Activated CD4-positive, alpha-beta T cell treated with anti-CD3 and anti-CD28 coated beads for 36 hours (primary cell): ENCODE measurements around the gene RADIL. TPM values are rescaled to one million over a fixed set of nuclear protein-coding genes. Genes with fewer than 3 reads are reported as not detected.

Experiments used
- ATAC-seq: fragments of 200-7000 bp; cut with Tn5 transposase; one replicate; pipeline ENCODE4 v1.10.0; 2021; ENCODE audit warnings: mild to moderate bottlenecking, moderate library complexity
- CTCF ChIA-PET: fragments of 350-600 bp; sonication (Branson Sonifier 250); formaldehyde crosslinking; loops from one replicate; lab custom pipeline; 2021; ENCODE audit warnings: antibody characterized with exemption; lab: Charles Lee
- POLR2A ChIA-PET: fragments of 350-600 bp; sonication (Branson Sonifier 250); formaldehyde crosslinking; loops from one replicate; lab custom pipeline; 2021; ENCODE audit warnings: antibody characterized with exemption, inconsistent platforms; lab: Charles Lee
- DNase-seq: peaks from one replicate; pipeline ENCODE4 v3.0.0-alpha.2; 2020
- H3K27ac Mint-ChIP-seq: one replicate; pipeline ENCODE4 v1.8.0; 2021; ENCODE audit warnings: mixed read lengths
- H3K27me3 Mint-ChIP-seq: one replicate; pipeline ENCODE4 v1.8.0; 2021; ENCODE audit warnings: mixed read lengths
- H3K36me3 Mint-ChIP-seq: one replicate; pipeline ENCODE4 v1.8.0; 2021; ENCODE audit warnings: low read depth, mixed read lengths
- H3K4me1 Mint-ChIP-seq: one replicate; pipeline ENCODE4 v1.8.0; 2021; ENCODE audit warnings: mixed read lengths
- H3K4me3 Mint-ChIP-seq: one replicate; pipeline ENCODE4 v1.8.0; 2021; ENCODE audit warnings: mild to moderate bottlenecking, moderate library complexity, mixed read lengths
- H3K9me3 Mint-ChIP-seq: one replicate; pipeline ENCODE4 v1.8.0; 2021; ENCODE audit warnings: low read depth, mixed read lengths
- intact Hi-C, 2 experiments: fragments of 100-400 bp; cut with DNase I in 1 of 2; cut with micrococcal nuclease in 1 of 2; formaldehyde crosslinking; loops; one replicate each; pipeline versions ENCODE4 v1.14.2 to v1.15.1; 2022 to 2024; cut with DNase I, micrococcal nuclease
- total RNA-seq, 2 experiments: library from RNA; stranded (reverse); gene quantifications; one replicate each; pipeline ENCODE4 v1.2.3, GENCODE V29; 2021

RADIL gene
- total RNA-seq, 2 experiments from 2014 or later = 0.42 to 0.69 TPM

- CTCF ChIA-PET = interaction anchor here (0.6 to 2.7 kb wide), 8 partner anchors 18 to 1048 kb away, joined by 3 to 19 read pairs (median 4); no protein-coding TSS in a partner anchor
- peak; percentile 16 for ATAC-seq
- POLR2A ChIA-PET = interaction anchor here (0.6 to 1.5 kb wide), 6 partner anchors 10 to 148 kb away, joined by 3 to 10 read pairs (median 3); no protein-coding TSS in a partner anchor
- H3K36me3 Mint-ChIP-seq = peaks cover 14% of the 10 kb centered on the region
- peaks cover 43% of the 10 kb centered on the region for H3K4me1 Mint-ChIP-seq
- H3K9me3 Mint-ChIP-seq = no peaks in the 10 kb centered on the region
- peak overlapping the region; percentile 99 for H3K4me3 Mint-ChIP-seq
- intact Hi-C loops = loop anchor here (1.0 to 2.0 kb wide), 8 partner anchors 18 to 416 kb away; partner anchors contain the start of genes FOXK1 (in 1 of the 2), RADIL (in 1 of the 2) and WIPI2 (in 1 of the 2)
- H3K27ac Mint-ChIP-seq = peak overlapping the region; percentile 94
- DNase-seq = peak; percentile 52
- no peaks in the 10 kb centered on the region for H3K27me3 Mint-ChIP-seq
These were observed 108.8 kb downstream of the RADIL start for GRCh38 chr7:4774658-4775249.

- H3K4me3 Mint-ChIP-seq = peak overlapping the region; percentile 99
- POLR2A ChIA-PET = no interaction called here
- no peaks in the 10 kb centered on the region for H3K27me3 Mint-ChIP-seq
- no peak for DNase-seq
- peaks cover 13% of the 10 kb centered on the region for H3K36me3 Mint-ChIP-seq
- intact Hi-C loops = loop anchor here in 1 of 2 experiments (2.0 kb wide), 1 partner anchor 49 kb away; no protein-coding TSS in a partner anchor
- H3K9me3 Mint-ChIP-seq = no peaks in the 10 kb centered on the region
- peaks cover 42% of the 10 kb centered on the region for H3K4me1 Mint-ChIP-seq
- ATAC-seq = no peak
- CTCF ChIA-PET = interaction anchor here (0.6 kb wide), 1 partner anchor 1049 kb away, joined by 3 read pairs; no protein-coding TSS in a partner anchor
- peak overlapping the region; percentile 94 for H3K27ac Mint-ChIP-seq
These were observed 109.5 kb downstream of the RADIL start for GRCh38 chr7:4774007-4774406.

GRCh38 chr7:4772306-4772705, 111.2 kb downstream of the RADIL start:
- Mint-ChIP-seq H3K27ac (no peak overlapping the region), H3K4me1 (peaks cover 30% of the 10 kb centered on the region), H3K27me3 (no peaks in the 10 kb centered on the region), H3K4me3 (no peak overlapping the region), H3K36me3 (peaks cover 8% of the 10 kb centered on the region), H3K9me3 (no peaks in the 10 kb centered on the region)
- ATAC-seq (no peak), DNase-seq (no peak)
- ChIA-PET POLR2A (no interaction called here), CTCF (no interaction called here)
- intact Hi-C loops = no loop called here

GRCh38 chr7:4771737-4772136, 111.8 kb downstream of the RADIL start:
- no peaks in the 10 kb centered on the region for H3K9me3 Mint-ChIP-seq
- no peak for ATAC-seq
- no peak overlapping the region for H3K4me3 Mint-ChIP-seq
- CTCF ChIA-PET = no interaction called here
- peaks cover 26% of the 10 kb centered on the region for H3K4me1 Mint-ChIP-seq
- DNase-seq = no peak
- peaks cover 8% of the 10 kb centered on the region for H3K36me3 Mint-ChIP-seq
- POLR2A ChIA-PET = no interaction called here
- H3K27me3 Mint-ChIP-seq = no peaks in the 10 kb centered on the region
- no peak overlapping the region for H3K27ac Mint-ChIP-seq
- intact Hi-C loops = no loop called here

- no peaks in the 10 kb centered on the region for H3K27me3 Mint-ChIP-seq
- ChIA-PET POLR2A (no interaction called here), CTCF (interaction anchor here (0.7 kb wide), 1 partner anchor 33 kb away, joined by 3 read pairs; no protein-coding TSS in a partner anchor)
- peaks cover 19% of the 10 kb centered on the region for H3K4me1 Mint-ChIP-seq
- DNase-seq = no peak
- ATAC-seq = no peak
- intact Hi-C loops = no loop called here
- H3K27ac Mint-ChIP-seq = no peak overlapping the region
- H3K36me3 Mint-ChIP-seq = peaks cover 5% of the 10 kb centered on the region
- no peaks in the 10 kb centered on the region for H3K9me3 Mint-ChIP-seq
- no peak overlapping the region for H3K4me3 Mint-ChIP-seq
These were observed 112.6 kb downstream of the RADIL start for GRCh38 chr7:4770886-4771285.

GRCh38 chr7:4769761-4770160, 113.8 kb downstream of the RADIL start:
- intact Hi-C loops = no loop called here
- ChIA-PET POLR2A (no interaction called here), CTCF (no interaction called here)
- Mint-ChIP-seq H3K4me3 (no peak overlapping the region), H3K27ac (peak overlapping the region; percentile 15), H3K4me1 (peaks cover 17% of the 10 kb centered on the region), H3K27me3 (no peaks in the 10 kb centered on the region), H3K9me3 (no peaks in the 10 kb centered on the region), H3K36me3 (peaks cover 5% of the 10 kb centered on the region)
- no peak for DNase-seq
- ATAC-seq = no peak

DNA sequence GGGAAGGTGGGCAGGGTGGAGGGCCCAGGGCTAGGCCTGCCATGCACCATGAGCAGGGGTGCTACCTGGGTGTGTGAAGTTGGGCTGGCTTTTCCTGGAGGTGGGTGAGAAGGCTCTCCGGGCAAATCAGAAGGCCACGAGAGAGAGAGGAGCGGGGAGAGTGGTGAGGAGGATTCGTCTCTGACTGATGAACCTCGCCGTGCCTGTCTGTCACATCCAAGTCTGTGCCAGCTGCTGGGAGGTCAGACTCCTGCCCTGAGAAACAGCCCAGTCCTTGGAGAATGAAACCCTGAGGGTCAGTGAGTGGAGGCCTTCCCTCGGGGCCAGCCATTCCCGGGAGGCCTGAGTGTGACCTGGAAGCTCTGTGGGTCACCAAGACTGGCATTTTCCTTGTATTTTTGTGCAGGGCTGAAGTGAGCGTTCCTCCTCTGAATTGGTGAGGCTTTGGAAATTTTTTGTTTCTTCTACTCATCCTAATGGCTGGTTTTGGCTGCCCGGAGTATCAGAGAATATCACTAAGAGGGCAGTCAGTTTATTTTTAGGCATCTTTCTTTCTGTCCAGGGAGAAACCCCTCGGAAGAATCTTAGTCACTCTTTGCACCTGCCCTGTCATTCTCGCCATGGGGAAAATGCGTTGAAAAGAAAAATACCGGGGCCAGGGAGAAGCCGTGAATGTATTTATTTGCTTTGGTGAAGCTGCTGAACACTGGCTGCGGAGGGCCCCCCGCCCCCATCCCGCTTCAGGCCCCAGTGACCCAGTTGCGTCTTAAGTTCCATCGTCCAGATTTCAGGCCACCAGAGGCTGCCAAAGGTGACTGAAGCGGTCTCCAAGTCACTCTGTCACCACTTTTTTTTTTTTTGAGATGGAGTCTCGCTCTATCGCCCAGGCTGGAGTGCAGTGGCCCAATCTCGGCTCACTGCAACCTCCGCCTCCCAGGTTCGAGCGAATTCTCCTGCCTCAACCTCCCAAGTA, 114.6 kb downstream of the RADIL start:
- DNase-seq = no peak
- CTCF ChIA-PET = no interaction called here
- no peaks in the 10 kb centered on the region for H3K9me3 Mint-ChIP-seq

GRCh38 chr7:4766666-4767519, 116.6 kb downstream of the RADIL start:
- H3K4me3 Mint-ChIP-seq = no peak overlapping the region
- no peak for DNase-seq
- no peak for ATAC-seq
- POLR2A ChIA-PET = no interaction called here
- CTCF ChIA-PET = interaction anchor here (1.1 kb wide), 1 partner anchor 12 kb away, joined by 4 read pairs; no protein-coding TSS in a partner anchor
- H3K9me3 Mint-ChIP-seq = no peaks in the 10 kb centered on the region
- H3K36me3 Mint-ChIP-seq = peaks cover 9% of the 10 kb centered on the region
- H3K27ac Mint-ChIP-seq = no peak overlapping the region
- peaks cover 2% of the 10 kb centered on the region for H3K4me1 Mint-ChIP-seq
- intact Hi-C loops = no loop called here
- no peaks in the 10 kb centered on the region for H3K27me3 Mint-ChIP-seq

More for the DNA sequence above, 114.6 kb downstream of the RADIL start:
- intact Hi-C loops = no loop called here
- ATAC-seq = no peak
- H3K27ac Mint-ChIP-seq = no peak overlapping the region
- no peaks in the 10 kb centered on the region for H3K27me3 Mint-ChIP-seq
- POLR2A ChIA-PET = no interaction called here
- peaks cover 5% of the 10 kb centered on the region for H3K36me3 Mint-ChIP-seq
- H3K4me1 Mint-ChIP-seq = peaks cover 8% of the 10 kb centered on the region
- no peak overlapping the region for H3K4me3 Mint-ChIP-seq

DNA sequence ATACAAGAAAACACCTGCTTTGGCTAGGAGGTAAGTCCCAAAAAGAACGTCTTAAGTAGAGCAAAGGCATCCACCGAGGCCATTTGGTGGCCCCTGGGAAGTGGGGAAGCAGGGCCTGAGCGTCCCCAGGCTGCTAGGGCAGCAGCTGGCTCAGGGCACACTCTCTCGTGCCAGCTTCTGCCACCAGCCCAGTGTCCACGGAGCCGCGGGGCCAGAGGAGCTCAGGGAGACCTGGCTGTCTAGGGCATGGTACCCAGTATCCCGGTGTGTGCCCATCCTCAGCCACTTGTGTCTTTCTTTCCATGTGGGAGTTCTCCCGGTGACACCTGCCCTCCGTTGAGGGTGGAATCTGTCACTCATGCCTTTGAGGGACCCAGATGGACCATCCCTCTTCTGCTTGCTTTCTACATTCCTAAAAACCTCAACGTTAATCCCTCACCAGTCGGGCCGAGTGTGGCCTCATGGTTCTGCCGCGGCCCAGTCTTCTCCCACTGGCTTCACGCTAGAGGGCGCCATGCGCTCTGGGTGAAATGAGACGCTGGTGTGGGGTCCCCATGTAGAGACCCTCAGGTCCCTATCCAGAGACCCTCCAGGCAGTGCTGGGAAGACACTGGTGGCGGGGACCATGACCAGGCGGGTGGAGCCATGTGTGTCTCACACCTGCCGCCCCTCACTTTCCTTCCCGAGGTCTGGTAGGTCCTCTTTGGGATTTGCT, 117.6 kb downstream of the RADIL start:
- ATAC-seq (no peak), DNase-seq (no peak)
- H3K27me3 Mint-ChIP-seq = no peaks in the 10 kb centered on the region
- no peak overlapping the region for H3K4me3 Mint-ChIP-seq
- POLR2A ChIA-PET = no interaction called here
- H3K9me3 Mint-ChIP-seq = no peaks in the 10 kb centered on the region
- peaks cover 13% of the 10 kb centered on the region for H3K36me3 Mint-ChIP-seq
- CTCF ChIA-PET = interaction anchor here (1.0 to 1.1 kb wide), 2 partner anchors 11 to 135 kb away, joined by 4 read pairs; no protein-coding TSS in a partner anchor
- no peak overlapping the region for H3K27ac Mint-ChIP-seq
- peaks cover 2% of the 10 kb centered on the region for H3K4me1 Mint-ChIP-seq
- intact Hi-C loops = no loop called here

DNA sequence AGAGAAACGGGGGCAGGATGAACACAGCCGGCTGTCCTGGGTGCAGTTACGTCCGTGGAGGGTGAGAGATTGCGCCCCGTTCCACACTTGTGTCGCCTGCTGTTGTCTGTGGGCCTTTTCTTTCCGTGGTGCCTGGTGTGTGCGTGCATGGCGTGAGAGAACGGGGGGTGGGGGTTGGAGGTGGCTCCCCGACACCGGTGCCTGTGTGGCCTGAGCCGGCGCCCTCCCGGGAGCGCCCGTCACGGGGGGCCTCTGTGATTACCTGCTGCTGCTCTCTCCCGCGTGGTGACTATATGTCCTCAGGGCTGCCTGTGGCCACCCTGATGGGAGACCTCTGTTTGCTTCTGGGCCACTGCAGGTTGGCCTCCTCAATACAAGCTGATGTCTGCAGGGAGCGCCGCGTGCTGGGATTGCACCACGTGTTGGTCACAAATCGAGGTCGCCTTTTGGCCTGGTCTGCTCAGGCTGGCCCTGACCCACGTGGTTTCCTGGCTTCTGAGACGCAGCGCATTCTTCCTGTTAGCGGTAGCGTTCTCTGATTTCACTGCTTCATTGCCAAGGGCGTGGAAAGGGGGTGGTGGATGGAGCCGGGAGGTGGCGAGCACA, 119.0 kb downstream of the RADIL start:
- H3K36me3 Mint-ChIP-seq = peaks cover 17% of the 10 kb centered on the region
- ChIA-PET POLR2A (interaction anchor here (0.6 kb wide), 1 partner anchor 9 kb away, joined by 4 read pairs; no protein-coding TSS in a partner anchor), CTCF (no interaction called here)
- intact Hi-C loops = no loop called here
- no peaks in the 10 kb centered on the region for H3K4me1 Mint-ChIP-seq
- no peak overlapping the region for H3K4me3 Mint-ChIP-seq
- no peaks in the 10 kb centered on the region for H3K27me3 Mint-ChIP-seq
- H3K27ac Mint-ChIP-seq = no peak overlapping the region
- H3K9me3 Mint-ChIP-seq = no peaks in the 10 kb centered on the region
- DNase-seq (no peak), ATAC-seq (no peak)
